Prostate gland (tissue), 2 donors: ENCODE measurements around the gene RABGAP1.

Experiments
- POLR2A ChIP-seq: fragments of 450-650 bp; IDR thresholded peaks from one replicate; pipeline ENCODE4 v1.6.1; 2016; ENCODE audit warnings: antibody characterized with exemption, mild to moderate bottlenecking
- TF ChIP-seq, protein P1 (sequence below), 4 experiments: fragments of 200-600 bp in 2 of 4; fragments of 450-650 bp in 2 of 4; sonication (generic) in 2 of 4; IDR thresholded peaks; 1 replicate in 3 of 4; 2 replicates in 1 of 4; pipeline ENCODE4 v1.5.1; 2016 to 2019; ENCODE audit warnings: antibody characterized with exemption in 4 of 4, mild to moderate bottlenecking in 2 of 4, moderate library complexity in 2 of 4

DNA sequence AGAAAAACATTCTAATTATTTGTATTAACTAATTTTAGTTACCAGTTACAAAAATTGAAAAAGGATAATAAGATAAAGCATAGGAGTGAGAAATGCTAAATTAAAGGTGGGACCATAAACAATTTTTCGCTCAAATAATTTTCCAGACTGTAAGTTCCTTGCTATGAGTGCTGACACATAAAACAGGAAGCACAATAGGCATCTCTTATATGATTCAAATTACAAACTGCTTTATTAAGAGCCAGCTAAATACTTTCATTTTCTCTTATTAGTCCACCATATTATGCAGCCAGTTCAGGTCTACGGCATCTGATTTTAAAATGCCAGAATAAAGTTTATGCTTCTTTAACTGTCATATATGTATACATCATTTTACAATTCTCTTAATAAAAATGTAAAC lies 40.0 kb upstream of the RABGAP1 start:
- TF ChIP-seq, protein P1, sequence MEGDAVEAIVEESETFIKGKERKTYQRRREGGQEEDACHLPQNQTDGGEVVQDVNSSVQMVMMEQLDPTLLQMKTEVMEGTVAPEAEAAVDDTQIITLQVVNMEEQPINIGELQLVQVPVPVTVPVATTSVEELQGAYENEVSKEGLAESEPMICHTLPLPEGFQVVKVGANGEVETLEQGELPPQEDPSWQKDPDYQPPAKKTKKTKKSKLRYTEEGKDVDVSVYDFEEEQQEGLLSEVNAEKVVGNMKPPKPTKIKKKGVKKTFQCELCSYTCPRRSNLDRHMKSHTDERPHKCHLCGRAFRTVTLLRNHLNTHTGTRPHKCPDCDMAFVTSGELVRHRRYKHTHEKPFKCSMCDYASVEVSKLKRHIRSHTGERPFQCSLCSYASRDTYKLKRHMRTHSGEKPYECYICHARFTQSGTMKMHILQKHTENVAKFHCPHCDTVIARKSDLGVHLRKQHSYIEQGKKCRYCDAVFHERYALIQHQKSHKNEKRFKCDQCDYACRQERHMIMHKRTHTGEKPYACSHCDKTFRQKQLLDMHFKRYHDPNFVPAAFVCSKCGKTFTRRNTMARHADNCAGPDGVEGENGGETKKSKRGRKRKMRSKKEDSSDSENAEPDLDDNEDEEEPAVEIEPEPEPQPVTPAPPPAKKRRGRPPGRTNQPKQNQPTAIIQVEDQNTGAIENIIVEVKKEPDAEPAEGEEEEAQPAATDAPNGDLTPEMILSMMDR (IDR thresholded peaks at IDR 0.05), result no peak
- no peak for TF ChIP-seq POLR2A
